SKM-1 (cell line): ENCODE data around the gene C9orf78.

ENCODE experiments used
- DNase-seq: peaks from one replicate; lab custom pipeline; 2025; ENCODE audit not compliant: unreplicated experiment; lab: John Stamatoyannopoulos, UW

C9orf78 gene, protein sequence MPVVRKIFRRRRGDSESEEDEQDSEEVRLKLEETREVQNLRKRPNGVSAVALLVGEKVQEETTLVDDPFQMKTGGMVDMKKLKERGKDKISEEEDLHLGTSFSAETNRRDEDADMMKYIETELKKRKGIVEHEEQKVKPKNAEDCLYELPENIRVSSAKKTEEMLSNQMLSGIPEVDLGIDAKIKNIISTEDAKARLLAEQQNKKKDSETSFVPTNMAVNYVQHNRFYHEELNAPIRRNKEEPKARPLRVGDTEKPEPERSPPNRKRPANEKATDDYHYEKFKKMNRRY

DNA sequence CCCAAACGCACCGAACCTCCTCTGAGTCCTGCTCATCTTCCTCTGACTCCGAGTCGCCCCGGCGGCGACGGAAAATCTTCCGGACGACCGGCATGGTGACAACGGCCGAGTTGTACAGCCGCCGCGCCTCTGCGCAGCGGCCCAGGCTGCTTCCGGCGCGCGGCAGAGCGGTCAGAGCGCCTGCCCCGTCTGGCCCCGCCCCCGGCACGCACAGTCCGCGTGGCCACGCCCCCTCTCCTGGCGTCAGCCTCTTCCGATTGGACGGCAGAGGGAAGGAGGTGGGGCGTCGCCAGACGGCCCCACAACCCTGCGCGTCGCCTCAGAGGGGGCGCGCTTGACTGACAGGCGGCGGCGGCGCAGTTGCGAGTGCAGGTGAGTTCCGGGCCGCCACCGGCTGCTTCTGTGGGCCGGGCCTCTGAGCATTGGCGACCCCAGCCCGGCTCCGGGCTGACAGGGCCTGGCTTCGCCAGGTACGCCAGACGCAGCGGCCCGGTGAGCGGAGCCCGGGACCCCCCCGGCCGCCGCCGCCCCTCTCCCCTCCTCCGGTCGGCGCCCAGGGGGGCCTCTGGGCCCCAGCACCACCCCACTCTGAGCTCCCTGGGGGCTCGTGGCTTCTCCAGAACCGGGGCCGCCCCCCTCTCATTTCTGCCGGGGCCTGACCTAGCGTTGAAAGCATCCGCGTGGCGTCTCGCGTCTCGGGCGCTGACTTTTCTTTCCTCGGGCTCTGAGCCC lies at the start of gene C9orf78, which contains the start of gene USP20:
Gene C9orf78, minus strand, starts transcription at position 148 of the 732 bp plus-strand sequence. Its CDS starts 54 bp downstream, at position 94.
Gene USP20, plus strand, starts transcription at position 331 of the 732 bp plus-strand sequence. CDS start 17,098 bp downstream, outside the sequence.
- DNase-seq, result peak; percentile 91

- DNase-seq, result peak; percentile 87
Measured at GRCh38 chr9:129884220-129885017, 49.3 kb upstream of the C9orf78 start.

DNA sequence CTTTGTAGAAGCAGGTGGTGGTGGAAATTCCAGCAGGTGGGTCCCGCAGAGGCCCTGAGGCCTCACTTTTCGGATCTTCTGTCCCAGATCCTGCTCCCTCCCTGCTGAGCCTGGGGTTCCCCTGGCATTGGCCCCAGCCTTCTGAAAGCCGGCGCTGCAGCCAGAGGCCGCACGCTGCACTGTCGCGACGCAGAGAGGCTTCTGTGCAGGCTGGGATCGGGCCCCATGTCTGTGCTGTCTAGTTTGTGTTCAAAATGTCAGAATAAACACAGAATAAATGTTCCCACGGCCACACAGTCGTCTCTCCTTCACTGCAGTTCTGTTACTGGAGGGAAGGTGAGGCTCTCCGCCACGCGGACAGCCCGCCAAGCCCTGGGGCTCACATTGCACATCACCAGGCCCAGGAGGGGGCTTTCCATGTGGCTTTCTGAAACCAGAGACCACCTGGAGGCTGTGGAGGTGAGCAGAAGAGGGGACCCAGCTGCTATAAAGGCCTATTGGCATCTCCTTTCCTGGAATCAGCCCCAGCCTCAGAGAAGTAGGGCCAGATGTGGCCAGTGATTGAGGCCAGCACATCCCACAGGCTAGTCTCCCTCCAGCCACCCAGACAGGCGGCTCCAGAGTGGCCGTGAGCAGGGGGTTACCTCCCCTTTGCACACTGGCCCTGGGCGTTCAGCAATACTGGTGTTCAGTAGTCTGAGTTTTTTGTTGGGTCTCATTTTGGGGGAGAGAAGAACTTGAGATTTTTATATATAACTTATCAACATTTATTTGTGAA lies 46.7 kb upstream of the C9orf78 start:
- DNase-seq, result no peak

- DNase-seq, result no peak
Measured at GRCh38 chr9:129880654-129881546, 45.8 kb upstream of the C9orf78 start.

GRCh38 chr9:129879991-129880653 lies 45.0 kb upstream of the C9orf78 start:
- no peak for DNase-seq

DNA sequence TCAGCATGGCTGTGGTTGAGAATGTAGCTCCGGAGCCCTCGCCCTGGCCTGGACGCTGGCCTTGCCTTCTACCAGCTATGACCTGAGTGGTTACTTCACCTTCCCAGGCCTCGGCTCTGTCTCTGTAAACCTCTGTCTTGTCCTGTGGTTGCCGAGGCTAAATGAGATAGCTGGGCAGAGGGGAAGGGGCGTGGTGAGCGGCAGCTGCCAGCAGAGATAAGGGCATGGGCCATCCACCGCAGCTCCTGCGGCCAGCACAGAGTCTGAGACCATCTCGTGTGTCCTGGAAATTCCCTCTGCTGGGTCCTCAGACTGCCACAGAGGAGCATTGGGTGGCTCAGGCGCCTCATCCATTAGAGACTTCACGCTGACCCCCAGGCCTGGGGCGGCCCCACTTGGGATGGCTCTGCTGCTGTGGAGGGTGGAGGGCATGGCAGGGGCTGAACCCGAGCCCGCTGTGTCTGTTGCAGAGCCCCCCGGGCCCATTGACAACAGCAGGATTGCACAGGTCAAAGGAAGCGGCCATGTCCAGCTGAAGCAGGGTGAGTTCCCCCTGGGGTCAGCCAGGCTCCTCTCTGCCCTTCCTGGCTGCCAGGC lies 44.1 kb upstream of the C9orf78 start:
- DNase-seq, result no peak

DNA sequence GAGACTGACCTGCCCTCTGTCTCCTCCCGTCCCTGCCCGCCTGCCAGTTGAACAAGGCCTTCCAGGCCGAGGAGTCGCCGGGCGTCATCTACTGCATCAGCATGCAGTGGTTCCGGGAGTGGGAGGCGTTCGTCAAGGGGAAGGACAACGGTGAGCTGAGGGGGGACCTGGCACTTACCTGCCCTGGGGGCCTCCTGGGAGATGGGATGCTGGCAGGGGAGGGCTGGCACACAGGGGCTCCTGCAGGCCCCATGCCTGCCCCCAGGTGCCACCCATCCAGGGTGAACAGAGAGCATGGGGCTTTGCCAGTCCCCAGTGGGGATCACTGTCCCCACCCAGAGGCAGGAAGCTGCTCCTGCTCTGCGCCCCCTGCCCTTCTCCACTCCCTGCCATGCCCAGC lies 43.2 kb upstream of the C9orf78 start:
- DNase-seq, result no peak

DNA sequence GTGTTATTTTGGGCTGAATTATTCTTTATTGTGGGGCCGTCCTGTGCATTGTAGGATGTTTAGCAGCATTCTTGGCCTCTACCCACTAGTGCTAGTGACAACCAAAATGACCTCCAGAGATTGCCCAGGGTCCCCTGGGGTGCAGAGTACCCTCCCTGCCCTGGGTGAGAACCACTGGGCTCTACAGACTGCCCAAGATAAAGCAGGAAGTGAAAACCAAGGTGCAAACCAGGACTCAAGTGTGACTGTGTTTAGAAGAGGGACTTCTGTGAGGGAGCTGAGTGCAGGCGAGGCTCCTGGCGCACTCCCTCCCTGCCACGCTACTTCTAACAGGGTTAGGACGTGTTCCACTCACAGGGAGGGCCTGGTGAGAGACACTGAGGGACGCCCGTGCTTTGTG lies 41.7 kb upstream of the C9orf78 start:
- DNase-seq, result no peak

- no peak for DNase-seq
Measured at GRCh38 chr9:129875687-129876395, 40.8 kb upstream of the C9orf78 start.

DNA sequence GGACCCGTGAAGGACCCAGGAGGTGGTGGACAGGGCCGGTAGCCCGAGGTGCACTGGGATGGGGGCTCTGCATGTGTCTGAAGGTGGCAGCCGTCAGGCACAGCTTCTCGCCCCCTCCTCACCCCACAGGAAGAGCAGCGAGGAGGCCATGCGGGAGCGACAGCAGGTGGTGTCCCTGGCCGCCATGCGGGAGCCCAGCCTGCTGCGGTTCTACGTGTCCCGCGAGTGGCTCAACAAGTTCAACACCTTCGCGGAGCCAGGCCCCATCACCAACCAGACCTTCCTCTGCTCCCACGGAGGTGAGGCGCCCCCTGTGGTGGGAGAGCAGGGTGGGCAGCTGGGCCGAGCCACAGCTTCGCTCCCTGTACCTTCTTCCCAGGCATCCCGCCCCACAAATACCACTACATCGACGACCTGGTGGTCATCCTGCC lies 40.1 kb upstream of the C9orf78 start:
- no peak for DNase-seq

DNA sequence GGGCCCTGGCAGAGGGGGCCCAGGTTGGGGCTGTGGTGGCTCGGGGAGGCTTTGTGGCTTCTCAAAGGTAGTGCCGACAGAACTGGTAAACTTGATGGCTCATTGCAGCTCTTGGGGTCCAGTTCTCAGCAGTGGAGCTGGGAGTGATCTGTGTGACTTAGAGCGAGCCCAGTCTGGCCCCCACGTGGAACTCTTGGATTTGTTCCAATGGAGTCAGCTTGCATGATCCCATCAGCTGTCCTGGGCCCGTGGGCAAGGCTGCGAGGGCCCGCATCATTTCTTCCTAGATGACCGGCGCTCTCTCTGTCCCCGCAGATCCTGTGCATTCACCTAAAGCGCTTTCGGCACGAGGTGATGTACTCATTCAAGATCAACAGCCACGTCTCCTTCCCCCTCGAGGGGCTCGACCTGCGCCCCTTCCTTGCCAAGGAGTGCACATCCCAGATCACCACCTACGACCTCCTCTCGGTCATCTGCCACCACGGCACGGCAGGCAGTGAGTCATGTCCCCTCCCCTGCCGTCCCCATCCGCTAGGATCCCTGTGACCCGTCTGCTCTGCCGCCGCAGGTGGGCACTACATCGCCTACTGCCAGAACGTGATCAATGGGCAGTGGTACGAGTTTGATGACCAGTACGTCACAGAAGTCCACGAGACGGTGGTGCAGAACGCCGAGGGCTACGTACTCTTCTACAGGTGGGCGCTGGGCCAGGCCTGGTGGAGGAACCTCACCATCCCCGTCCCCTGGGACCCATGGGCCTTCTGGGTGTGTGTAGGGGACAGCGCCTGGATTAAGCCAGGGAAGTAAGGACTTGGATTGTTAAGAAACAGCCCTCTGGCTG lies 39.4 kb upstream of the C9orf78 start:
- DNase-seq, result no peak

DNA sequence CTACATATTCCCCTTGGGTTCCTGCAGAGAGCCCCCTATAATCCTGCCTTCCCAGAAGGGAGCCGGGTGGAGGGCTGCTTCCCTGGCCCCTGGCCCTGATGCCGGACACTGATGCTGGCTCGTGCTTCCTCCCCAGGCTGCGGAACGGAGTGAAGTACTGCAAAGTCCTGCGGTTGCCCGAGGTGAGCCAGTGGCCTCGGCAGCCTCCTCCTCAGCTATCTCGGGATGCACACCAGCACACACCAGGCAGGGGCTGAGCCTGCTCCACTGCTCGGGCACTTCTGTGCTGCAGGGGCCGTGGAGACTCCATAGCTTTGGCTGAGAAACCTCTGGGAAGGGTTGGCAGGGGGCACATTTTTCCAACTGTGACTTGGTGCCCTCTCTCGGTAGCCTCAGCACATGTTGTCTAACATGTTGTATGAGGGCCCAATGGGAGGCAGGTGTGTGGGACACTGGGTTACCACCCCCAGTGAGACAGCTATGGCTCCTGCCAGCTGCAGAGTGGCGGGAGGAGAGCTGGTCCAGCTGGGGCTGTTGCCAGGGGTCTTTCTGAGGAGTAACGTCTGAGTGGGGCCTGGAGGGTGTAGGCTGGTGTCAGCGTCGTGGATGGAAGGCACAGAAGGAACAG lies 38.6 kb upstream of the C9orf78 start:
- no peak for DNase-seq

DNA sequence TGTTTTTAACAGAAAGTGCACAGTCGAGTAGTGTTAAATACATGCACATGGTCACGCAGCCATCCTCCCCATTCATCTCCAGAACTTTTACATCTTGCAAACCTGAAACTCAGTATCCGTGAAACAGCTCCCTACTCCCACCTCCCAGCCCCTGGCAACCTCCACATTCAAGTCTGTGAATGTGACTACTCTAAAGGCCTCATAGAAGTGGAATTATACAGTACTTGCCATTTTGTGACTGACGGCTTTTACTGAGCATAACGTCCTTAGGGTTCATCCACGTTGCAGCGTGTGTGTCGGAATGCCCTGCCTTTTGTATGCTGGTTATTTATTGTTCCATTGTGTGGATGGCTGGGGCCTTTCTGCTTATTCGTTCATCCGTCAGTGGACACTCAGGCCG lies 36.0 kb upstream of the C9orf78 start:
- no peak for DNase-seq

DNA sequence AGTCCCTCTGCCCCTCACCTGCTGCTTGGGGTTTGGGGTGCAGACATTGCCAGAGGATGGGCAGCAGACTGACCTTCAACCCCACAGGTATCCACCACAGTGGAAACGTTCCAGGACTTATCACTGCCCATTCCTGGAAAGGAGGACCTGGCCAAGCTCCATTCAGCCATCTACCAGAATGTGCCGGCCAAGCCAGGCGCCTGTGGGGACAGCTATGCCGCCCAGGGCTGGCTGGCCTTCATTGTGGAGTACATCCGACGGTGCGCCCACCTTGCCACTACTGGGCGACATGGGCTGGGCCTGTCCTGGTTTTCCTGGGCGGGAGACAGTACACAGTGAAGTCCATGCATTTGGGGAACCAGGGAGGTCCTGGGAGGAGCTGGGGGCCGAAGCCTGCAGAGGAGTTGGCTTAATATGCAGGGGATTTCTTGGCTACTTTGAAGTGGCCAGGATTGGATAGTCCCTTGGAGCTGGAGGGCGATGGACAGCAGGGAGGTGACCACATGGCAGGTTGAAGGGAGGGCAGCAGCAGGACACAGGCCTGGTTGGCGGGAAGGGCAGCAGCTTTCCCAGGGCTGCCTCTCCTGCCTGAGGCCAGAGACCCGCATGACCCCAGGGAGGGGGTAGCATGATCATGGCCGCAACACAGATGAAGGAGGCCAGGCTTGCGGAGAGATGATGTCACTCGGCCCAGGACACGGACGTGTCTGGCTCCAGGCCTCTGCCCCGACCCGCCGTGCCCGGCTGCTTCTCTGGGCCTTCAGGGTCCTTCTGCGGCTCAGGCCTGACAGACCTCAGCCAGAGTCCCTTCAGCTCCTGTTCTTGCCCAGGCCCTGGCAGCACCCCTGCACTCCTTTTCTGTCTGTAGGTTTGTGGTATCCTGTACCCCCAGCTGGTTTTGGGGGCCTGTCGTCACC lies 34.8 kb upstream of the C9orf78 start:
- no peak for DNase-seq

DNA sequence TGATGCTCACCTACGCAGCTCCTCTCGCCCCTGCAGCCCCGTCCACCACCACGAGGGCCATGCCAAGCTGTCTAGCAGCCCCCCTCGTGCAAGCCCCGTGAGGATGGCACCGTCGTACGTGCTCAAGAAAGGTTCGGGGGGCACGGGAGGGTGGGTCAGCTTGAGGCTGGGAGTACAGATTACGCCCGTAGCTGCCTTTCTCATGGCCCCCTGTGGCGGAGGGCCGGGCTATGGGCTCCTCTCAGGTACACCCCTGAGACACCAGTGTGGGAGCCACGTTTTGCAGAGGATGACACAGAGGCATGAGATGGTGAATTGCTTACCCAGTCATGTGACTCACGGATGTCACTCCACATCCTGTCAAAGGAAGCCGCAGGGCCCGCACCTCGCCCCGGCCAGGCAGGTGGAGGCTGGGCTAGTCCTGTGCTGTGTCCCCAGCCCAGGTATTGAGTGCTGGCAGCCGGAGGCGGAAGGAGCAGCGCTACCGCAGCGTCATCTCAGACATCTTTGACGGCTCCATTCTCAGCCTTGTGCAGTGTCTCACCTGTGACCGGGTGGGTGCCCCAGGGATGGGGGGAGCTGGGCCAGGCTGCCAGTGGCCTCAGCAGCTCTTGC lies 33.9 kb upstream of the C9orf78 start:
- DNase-seq, result no peak
